Adrenal gland (tissue), 12 donors: Measurements from ENCODE around the gene CNGA3. TPM values are rescaled to one million over a fixed set of nuclear protein-coding genes. Genes with fewer than 3 reads are reported as not detected.

ENCODE experiments used
- DNase-seq, 7 donors: peaks; one replicate each; pipeline ENCODE4 v3.0.0-alpha.2; 2019 to 2020
- H3K27ac ChIP-seq, 5 donors: fragments of 200-600 bp; sonication (generic) in 4 of 5; 1 replicate in 3 of 5; 2 replicates in 2 of 5; pipeline versions ENCODE4 v1.5.1 to v1.8.0; 2016 to 2020; ENCODE audit warnings: mild to moderate bottlenecking in 1 of 5
- H3K27me3 ChIP-seq: fragments of 200-600 bp; 2 replicates; pipeline ENCODE4 v1.8.0; 2021
- H3K36me3 ChIP-seq, 2 donors: fragments of 200-600 bp; replicated peaks in 1 of 2; 1 replicate in 1 of 2; 2 replicates in 1 of 2; pipeline versions ENCODE4 v1.5.1 to v1.8.0; 2018 to 2022
- H3K4me1 ChIP-seq, 2 donors: fragments of 200-600 bp; replicated peaks in 1 of 2; 1 replicate in 1 of 2; 2 replicates in 1 of 2; pipeline versions ENCODE4 v1.5.1 to v1.8.0; 2018 to 2021
- H3K4me3 ChIP-seq, 4 donors: fragments of 200-600 bp; sonication (generic) in 3 of 4; one replicate each; pipeline ENCODE4 v1.5.1; 2016 to 2018
- H3K9me3 ChIP-seq, 3 donors: fragments of 200-600 bp; sonication (generic) in 1 of 3; replicated peaks in 1 of 3; 1 replicate in 2 of 3; 2 replicates in 1 of 3; pipeline versions ENCODE4 v1.5.1 to v1.8.0; 2016 to 2021
- CTCF ChIP-seq, 6 experiments: fragments of 450-650 bp in 4 of 6; fragments of 200-600 bp in 2 of 6; sonication (generic) in 1 of 6; IDR thresholded peaks; 1 replicate in 5 of 6; 2 replicates in 1 of 6; pipeline versions ENCODE4 v1.5.1 to v1.8.0; 2016 to 2021; ENCODE audit warnings: antibody characterized with exemption in 6 of 6, mild to moderate bottlenecking in 2 of 6, moderate library complexity in 1 of 6
- POLR2A ChIP-seq, 2 donors: fragments of 450-650 bp; IDR thresholded peaks; one replicate each; pipeline ENCODE4 v1.6.1; 2017; ENCODE audit warnings: antibody characterized with exemption in 2 of 2, mild to moderate bottlenecking in 2 of 2, moderate library complexity in 1 of 2
- WGBS, 4 donors: extraction: QIAGEN DNeasy Blood & Tissue Kit in 2 of 4; methylation state at CpG; one replicate each; pipeline versions ENCODE4 v1.1.5 to v1.1.7; 2013 to 2017; 5-methylcytosine and 5-hydroxymethylcytosine counted together
- intact Hi-C, 2 donors: fragments of 100-400 bp; cut with DNase I; formaldehyde crosslinking; loops; one replicate each; pipeline versions ENCODE4 v1.14.1 to v1.15.0; 2022 to 2023
- polyA plus RNA-seq, 3 donors: library from polyadenylated mRNA; stranded (reverse); fragments of 200-250 nt in 2 of 3; fragments of 350-450 nt in 1 of 3; fragmentation: Illumina TruSeq in 1 of 3; extraction: RNeasy Lipid Tissue Mini Kit (QIAGEN cat#74804) in 1 of 3; gene quantifications; one replicate each; pipeline ENCODE4 v1.2.3, GENCODE V29; 2013 to 2014
- total RNA-seq, 9 donors: library from RNA; depleted of rRNA in 4 of 9; stranded (reverse); fragments of >200 nt in 4 of 9; fragments of 120-200 nt in 1 of 9; fragmentation: NEBNext Ultra II Directional in 1 of 9; extraction: Animal tissue kit (Norgen Biotek cat#: 25700) in 1 of 9; gene quantifications; one replicate each; pipeline versions ENCODE4 v1.1.0 to v1.2.4, GENCODE V29; 2013 to 2023
- donor health status: healthy with polysubstance abuse.
- donor health status: Bipolar disorder and iron deficiency.
- donor health status: DM: yes; HTN: yes; CAD: no.
- donor health status: DM: no; HTN: no; CAD: no.
- donor health status: DM: no; HTN: no; CAD: no.
- donor health status: DM: yes; HTN: yes; CAD: no.

Gene CNGA3
- total and polyA plus RNA-seq, 12 donors, result 0.07 to 0.28 (median 0.16) TPM; not detected in 5

GRCh38 chr2:98357849-98358248 is 11.6 kb downstream of the CNGA3 start:
- Histone ChIP-seq H3K27me3 (no peaks in the 10 kb centered on the region), H3K36me3 (no peaks in the 10 kb centered on the region), H3K4me1 (no peaks in the 10 kb centered on the region), H3K9me3 (no peaks in the 10 kb centered on the region), H3K27ac (no peak overlapping the region), H3K4me3 (no peak overlapping the region)
- 80 to 91% (median 90%) methylated on average over 3 of the region's 3 CpGs for WGBS, 4 donors
- no peak for DNase-seq
- intact Hi-C loops, result no loop called here
- TF ChIP-seq CTCF (IDR thresholded peaks at IDR 0.05) (no peak), POLR2A (IDR thresholded peaks at IDR 0.05) (no peak)

- no peaks in the 10 kb centered on the region for H3K9me3 ChIP-seq
- DNase-seq, result no peak
Observed at GRCh38 chr2:98359986-98360385, 13.7 kb downstream of the CNGA3 start.

GRCh38 chr2:98367721-98368120 is 21.5 kb downstream of the CNGA3 start:
- Histone ChIP-seq H3K36me3 (no peaks in the 10 kb centered on the region), H3K27ac (no peak overlapping the region), H3K4me1 (no peaks in the 10 kb centered on the region), H3K9me3 (no peaks in the 10 kb centered on the region), H3K27me3 (no peaks in the 10 kb centered on the region), H3K4me3 (no peak overlapping the region)
- intact Hi-C loops, result no loop called here
- DNase-seq, result no peak
- TF ChIP-seq CTCF (IDR thresholded peaks at IDR 0.05) (no peak), POLR2A (IDR thresholded peaks at IDR 0.05) (no peak)
- WGBS, 4 donors, result 57 to 61% (median 59%) methylated on average over 1 of the region's 1 CpG

More at GRCh38 chr2:98359986-98360385, 13.7 kb downstream of the CNGA3 start:
- no peak overlapping the region for H3K27ac ChIP-seq
- TF ChIP-seq CTCF (IDR thresholded peaks at IDR 0.05) (no peak), POLR2A (IDR thresholded peaks at IDR 0.05) (no peak)
- intact Hi-C loops, result no loop called here
- no peaks in the 10 kb centered on the region for H3K36me3 ChIP-seq
- H3K4me1 ChIP-seq, result no peaks in the 10 kb centered on the region
- no peak overlapping the region for H3K4me3 ChIP-seq
- WGBS, 4 donors, result 86 to 96% (median 90%) methylated on average over 1 of the region's 1 CpG; no CpG with 5 or more reads in 1 of the 4 donors
- no peaks in the 10 kb centered on the region for H3K27me3 ChIP-seq

GRCh38 chr2:98369710-98370239 is 23.5 kb downstream of the CNGA3 start:
- Histone ChIP-seq H3K4me1 (no peaks in the 10 kb centered on the region), H3K27me3 (no peaks in the 10 kb centered on the region), H3K27ac (no peak overlapping the region), H3K9me3 (no peaks in the 10 kb centered on the region), H3K36me3 (no peaks in the 10 kb centered on the region), H3K4me3 (no peak overlapping the region)
- DNase-seq, result no peak
- intact Hi-C loops, result no loop called here
- TF ChIP-seq POLR2A (IDR thresholded peaks at IDR 0.05) (no peak), CTCF (IDR thresholded peaks at IDR 0.05) (no peak)
- 77 to 90% (median 85%) methylated on average over 9 of the region's 9 CpGs for WGBS, 4 donors
